ENCODE results near the gene OPHN1. TPM values are rescaled to one million over a fixed set of nuclear protein-coding genes. Genes with fewer than 3 reads are reported as not detected.

The OPHN1 gene
- total and polyA plus RNA-seq, 10 of the 15 experiments (the other 5 are each of a cell fraction or from before 2014, with no cell fraction given): under 0.01 to 0.03 (median 0.03) TPM; not detected in 6

DNA sequence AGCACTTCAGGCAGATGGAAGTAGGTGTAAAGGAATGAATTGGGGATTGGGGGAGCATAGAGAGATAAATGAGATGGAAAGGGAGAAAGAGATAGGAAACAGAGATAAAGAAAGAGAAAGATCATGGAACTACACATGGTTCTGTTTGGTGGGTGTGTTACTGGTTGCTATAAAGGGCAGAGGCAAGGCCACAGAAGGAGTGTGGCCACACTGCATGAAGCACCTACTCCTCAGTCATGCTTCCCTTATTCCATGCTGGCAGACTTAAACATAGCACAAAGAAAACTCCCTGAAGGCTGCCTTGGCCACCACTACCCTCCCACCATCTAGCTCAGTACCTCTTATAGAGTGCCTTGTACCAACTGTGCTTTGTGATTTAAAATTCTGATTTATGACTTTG lies 56.9 kb downstream of the OPHN1 start (continued):
- TF ChIP-seq ZBTB11 (CRISPR knock-in tag; IDR thresholded peaks at IDR 0.05) (no peak), POU2F2 (IDR thresholded peaks at IDR 0.05; ENCODE audit: borderline replicate concordance, low read depth, low read length) (no peak), TAF1 (IDR thresholded peaks at IDR 0.05; ENCODE audit: borderline replicate concordance, low read depth, low read length) (no peak), SREBF1 (IDR thresholded peaks at IDR 0.05; ENCODE audit: low read length) (no peak), PAX8 (IDR thresholded peaks at IDR 0.05) (no peak), TCF3 (IDR thresholded peaks at IDR 0.05; ENCODE audit: borderline replicate concordance, insufficient read depth, low read depth, low read length) (no peak), MYC (IDR thresholded peaks at IDR 0.05; ENCODE audit: insufficient read depth, insufficient read length, insufficient replicate concordance, low read length, severe bottlenecking) (no peak), RFX5 (IDR thresholded peaks at IDR 0.05; ENCODE audit: low read depth, low read length) (no peak), IKZF1 (conservative IDR thresholded peaks at IDR 0.05) (no peak), SIX5 (IDR thresholded peaks at IDR 0.05; ENCODE audit: low read depth, low read length, severe bottlenecking) (no peak)
- TF ChIP-seq, protein P1, sequence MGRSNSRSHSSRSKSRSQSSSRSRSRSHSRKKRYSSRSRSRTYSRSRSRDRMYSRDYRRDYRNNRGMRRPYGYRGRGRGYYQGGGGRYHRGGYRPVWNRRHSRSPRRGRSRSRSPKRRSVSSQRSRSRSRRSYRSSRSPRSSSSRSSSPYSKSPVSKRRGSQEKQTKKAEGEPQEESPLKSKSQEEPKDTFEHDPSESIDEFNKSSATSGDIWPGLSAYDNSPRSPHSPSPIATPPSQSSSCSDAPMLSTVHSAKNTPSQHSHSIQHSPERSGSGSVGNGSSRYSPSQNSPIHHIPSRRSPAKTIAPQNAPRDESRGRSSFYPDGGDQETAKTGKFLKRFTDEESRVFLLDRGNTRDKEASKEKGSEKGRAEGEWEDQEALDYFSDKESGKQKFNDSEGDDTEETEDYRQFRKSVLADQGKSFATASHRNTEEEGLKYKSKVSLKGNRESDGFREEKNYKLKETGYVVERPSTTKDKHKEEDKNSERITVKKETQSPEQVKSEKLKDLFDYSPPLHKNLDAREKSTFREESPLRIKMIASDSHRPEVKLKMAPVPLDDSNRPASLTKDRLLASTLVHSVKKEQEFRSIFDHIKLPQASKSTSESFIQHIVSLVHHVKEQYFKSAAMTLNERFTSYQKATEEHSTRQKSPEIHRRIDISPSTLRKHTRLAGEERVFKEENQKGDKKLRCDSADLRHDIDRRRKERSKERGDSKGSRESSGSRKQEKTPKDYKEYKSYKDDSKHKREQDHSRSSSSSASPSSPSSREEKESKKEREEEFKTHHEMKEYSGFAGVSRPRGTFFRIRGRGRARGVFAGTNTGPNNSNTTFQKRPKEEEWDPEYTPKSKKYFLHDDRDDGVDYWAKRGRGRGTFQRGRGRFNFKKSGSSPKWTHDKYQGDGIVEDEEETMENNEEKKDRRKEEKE (IDR thresholded peaks at IDR 0.05): no peak
